ENCODE measurements around the gene CANT1.

The CANT1 gene

DNA sequence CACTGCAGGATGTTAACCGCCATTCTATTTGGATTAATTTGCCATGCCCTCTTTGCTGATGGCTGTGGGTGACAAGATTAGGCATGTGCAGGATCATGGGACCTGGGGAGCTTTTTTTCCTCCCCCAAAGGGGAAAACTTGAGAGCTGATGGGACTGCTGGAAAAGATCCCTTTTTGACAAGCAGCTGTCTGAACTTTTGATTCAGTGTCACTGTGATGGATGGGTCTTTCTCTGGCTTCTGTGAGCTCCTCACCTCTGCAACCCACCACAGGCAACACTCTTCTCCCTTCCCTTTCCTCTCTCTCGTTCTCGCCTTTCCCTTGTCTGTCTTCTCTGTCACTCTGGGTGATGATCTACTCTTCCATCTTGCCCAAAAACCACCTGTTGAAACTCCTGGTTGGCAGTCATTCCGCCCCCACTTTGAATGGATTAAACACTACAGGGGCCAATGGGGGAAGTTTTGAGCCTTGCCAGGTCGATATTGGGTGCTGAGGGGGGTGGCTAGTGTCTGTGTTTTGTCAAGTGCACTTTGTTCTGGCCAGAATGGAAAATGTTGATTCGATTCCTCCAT, 3.1 kb upstream of the CANT1 start:
- Histone ChIP-seq H3K79me2 (ENCODE audit: low read length) (peaks cover 22% of the 10 kb centered on the region), H3K9me3 (ENCODE audit: insufficient read depth, low read length) (peaks cover 23% of the 10 kb centered on the region), H4K20me1 (ENCODE audit: insufficient read depth, low read length) (peaks cover 7% of the 10 kb centered on the region; the same call in 1 of the 2 replicates), H3K9ac (ENCODE audit: low read length) (no peak overlapping the region), H2AFZ (ENCODE audit: low read depth, low read length) (no peak overlapping the region), H3K27ac (ENCODE audit: low read length) (no peak overlapping the region), H3K4me2 (ENCODE audit: low read length) (no peak overlapping the region), H3K36me3 (replicated peaks; ENCODE audit: low read depth, low read length) (no peaks in the 10 kb centered on the region), H3K4me1 (ENCODE audit: low read length) (peaks cover 13% of the 10 kb centered on the region), H3K4me3 (ENCODE audit: low read length) (no peak overlapping the region), H3K27me3 (ENCODE audit: low read depth, low read length) (peaks cover 3% of the 10 kb centered on the region; the same call in 1 of the 2 replicates)
- TF ChIP-seq EZH2phosphoT487 (IDR thresholded peaks at IDR 0.05; ENCODE audit: low read depth) (no peak), CTCF (IDR thresholded peaks at IDR 0.05; ENCODE audit: low read depth, low read length) (no peak)

- Histone ChIP-seq H3K9me3 (ENCODE audit: insufficient read depth, low read length) (peaks cover 23% of the 10 kb centered on the region), H3K27ac (ENCODE audit: low read length) (no peak overlapping the region), H2AFZ (ENCODE audit: low read depth, low read length) (no peak overlapping the region; the same call in 1 of the 2 replicates), H3K4me3 (ENCODE audit: low read length) (no peak overlapping the region), H3K27me3 (ENCODE audit: low read depth, low read length) (peaks cover 3% of the 10 kb centered on the region; the same call in 1 of the 2 replicates), H3K9ac (ENCODE audit: low read length) (no peak overlapping the region), H3K36me3 (replicated peaks; ENCODE audit: low read depth, low read length) (peaks cover 4% of the 10 kb centered on the region), H3K4me2 (ENCODE audit: low read length) (no peak overlapping the region), H3K4me1 (ENCODE audit: low read length) (peaks cover 13% of the 10 kb centered on the region), H3K79me2 (ENCODE audit: low read length) (peaks cover 32% of the 10 kb centered on the region), H4K20me1 (ENCODE audit: insufficient read depth, low read length) (peaks cover 11% of the 10 kb centered on the region; the same call in 1 of the 2 replicates)
- TF ChIP-seq CTCF (IDR thresholded peaks at IDR 0.05; ENCODE audit: low read depth, low read length) = no peak
- TF ChIP-seq EZH2phosphoT487 (IDR thresholded peaks at IDR 0.05; ENCODE audit: low read depth) = no peak
Measured at GRCh38 chr17:79011451-79012147, 2.0 kb upstream of the CANT1 start.

DNA sequence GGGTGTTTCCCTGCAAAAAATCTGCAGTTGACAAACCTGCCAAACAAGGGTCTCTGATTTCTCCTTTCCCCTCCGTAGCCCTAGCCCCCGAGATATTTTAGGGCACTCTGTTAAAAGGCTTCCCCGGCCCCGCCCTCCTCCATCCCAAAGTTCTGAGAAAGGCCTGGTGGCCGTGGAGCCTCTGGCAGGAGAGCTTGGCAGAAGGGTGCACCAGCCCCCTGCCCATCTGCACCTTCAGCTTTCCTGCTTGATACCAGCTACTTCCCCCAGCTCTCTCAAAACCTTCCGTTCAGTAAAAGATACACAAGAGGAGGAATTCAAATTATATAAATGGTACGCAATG, 711 bp upstream of the CANT1 start:
- H4K20me1 ChIP-seq (ENCODE audit: insufficient read depth, low read length) = peaks cover 22% of the 10 kb centered on the region
- H3K79me2 ChIP-seq (ENCODE audit: low read length) = peaks cover 46% of the 10 kb centered on the region
- peaks cover 13% of the 10 kb centered on the region for H3K4me1 ChIP-seq (ENCODE audit: low read length)
- H3K9ac ChIP-seq (ENCODE audit: low read length) = peak overlapping the region; percentile 98
- H3K9me3 ChIP-seq (ENCODE audit: insufficient read depth, low read length) = peaks cover 19% of the 10 kb centered on the region
- peaks cover 4% of the 10 kb centered on the region for H3K36me3 ChIP-seq (replicated peaks; ENCODE audit: low read depth, low read length)
- H3K4me2 ChIP-seq (ENCODE audit: low read length) = peak overlapping the region; percentile 93
- TF ChIP-seq CTCF (IDR thresholded peaks at IDR 0.05; ENCODE audit: low read depth, low read length) = no peak
- TF ChIP-seq EZH2phosphoT487 (IDR thresholded peaks at IDR 0.05; ENCODE audit: low read depth) = no peak
- H3K27ac ChIP-seq (ENCODE audit: low read length) = peak overlapping the region; percentile 42; the same call in 1 of the 2 replicates
- H3K27me3 ChIP-seq (ENCODE audit: low read depth, low read length) = peaks cover 3% of the 10 kb centered on the region; the same call in 1 of the 2 replicates
- H2AFZ ChIP-seq (ENCODE audit: low read depth, low read length) = peak overlapping the region; percentile 95; the same call in 1 of the 2 replicates
- peak overlapping the region; percentile 98 for H3K4me3 ChIP-seq (ENCODE audit: low read length)

GRCh38 chr17:79008666-79009387, 737 bp downstream of the CANT1 start:
- peak overlapping the region; percentile 98 for H3K9ac ChIP-seq (ENCODE audit: low read length)
- peaks cover 4% of the 10 kb centered on the region for H3K36me3 ChIP-seq (replicated peaks; ENCODE audit: low read depth, low read length)
- peak overlapping the region; percentile 98 for H3K4me3 ChIP-seq (ENCODE audit: low read length)
- no peak for TF ChIP-seq EZH2phosphoT487 (IDR thresholded peaks at IDR 0.05; ENCODE audit: low read depth)
- TF ChIP-seq CTCF (IDR thresholded peaks at IDR 0.05; ENCODE audit: low read depth, low read length) = no peak
- peaks cover 13% of the 10 kb centered on the region for H3K4me1 ChIP-seq (ENCODE audit: low read length)
- H3K27me3 ChIP-seq (ENCODE audit: low read depth, low read length) = 0 out of 2 replicates have a peak, but pooled peaks cover under 1% of the 10 kb centered on the region
- H3K27ac ChIP-seq (ENCODE audit: low read length) = peak overlapping the region; percentile 57
- H3K4me2 ChIP-seq (ENCODE audit: low read length) = peak overlapping the region; percentile 99
- peaks cover 24% of the 10 kb centered on the region for H4K20me1 ChIP-seq (ENCODE audit: insufficient read depth, low read length)
- H3K9me3 ChIP-seq (ENCODE audit: insufficient read depth, low read length) = peaks cover 6% of the 10 kb centered on the region
- H3K79me2 ChIP-seq (ENCODE audit: low read length) = peaks cover 48% of the 10 kb centered on the region
- H2AFZ ChIP-seq (ENCODE audit: low read depth, low read length) = no peak overlapping the region

All from OCI-LY3 (cell line).